Mesodermal cell (in vitro differentiated cells): Measurements from ENCODE around the gene ETFBKMT.
A peak's percentile ranks its signal among the peaks of the same experiment; 100 is the strongest.

Experiments used
- H3K27ac ChIP-seq: 2 replicates; pipeline ENCODE4 v1.7.0; 2013; ENCODE audit warnings: mild to moderate bottlenecking, low read depth, low read length, moderate library complexity; ENCODE audit not compliant: severe bottlenecking
- H3K36me3 ChIP-seq: 2 replicates; pipeline ENCODE4 v1.7.1; 2013; ENCODE audit warnings: mild to moderate bottlenecking, low read length, moderate library complexity; ENCODE audit not compliant: control insufficient read depth, insufficient read depth
- H3K4me1 ChIP-seq: one replicate; pipeline ENCODE4 v1.7.1; 2013; ENCODE audit warnings: mild to moderate bottlenecking, low read length; ENCODE audit not compliant: insufficient read depth, control insufficient read depth, poor library complexity, severe bottlenecking
- H3K4me3 ChIP-seq: 2 replicates; pipeline ENCODE4 v1.7.0; 2013; ENCODE audit warnings: low read length, control low read depth, mild to moderate bottlenecking; ENCODE audit not compliant: insufficient read depth, poor library complexity, severe bottlenecking; ENCODE audit errors: extremely low read depth
- H3K9me3 ChIP-seq: 2 replicates; pipeline ENCODE4 v1.7.1; 2013; ENCODE audit warnings: mild to moderate bottlenecking, low read length, moderate library complexity; ENCODE audit not compliant: control insufficient read depth
- WGBS, 2 experiments: methylation state at CpG; one replicate each; pipeline ENCODE4 v1.1.5; 2013; ENCODE audit warnings: missing lambda C conversion rate in 2 of 2; ENCODE audit not compliant: insufficient coverage in 2 of 2; 5-methylcytosine and 5-hydroxymethylcytosine counted together

The ETFBKMT gene

DNA sequence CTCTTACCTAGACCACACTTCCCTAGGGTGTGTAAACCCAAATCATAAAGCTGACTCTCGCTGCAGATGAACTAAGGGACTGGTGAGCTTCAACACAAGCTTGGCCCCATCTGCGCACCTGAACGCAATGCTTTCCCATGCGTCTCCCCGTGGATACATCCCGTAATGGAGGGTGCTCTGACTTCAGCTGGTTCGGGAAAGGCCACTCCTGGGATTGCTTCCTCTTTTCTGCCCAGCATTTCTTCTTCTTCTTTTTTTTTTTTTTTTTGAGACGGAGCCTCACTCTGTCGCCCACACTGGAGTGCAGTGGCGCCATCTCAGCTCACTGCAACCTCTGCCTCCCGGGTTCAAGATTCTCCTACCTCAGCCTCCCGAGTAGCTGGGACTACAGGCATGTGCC lies 27.7 kb upstream of the ETFBKMT start:
- WGBS, 2 experiments, result 95 to 96% methylated on average over 7 of the region's 12 CpGs
- no peaks in the 10 kb centered on the region for H3K36me3 ChIP-seq

DNA sequence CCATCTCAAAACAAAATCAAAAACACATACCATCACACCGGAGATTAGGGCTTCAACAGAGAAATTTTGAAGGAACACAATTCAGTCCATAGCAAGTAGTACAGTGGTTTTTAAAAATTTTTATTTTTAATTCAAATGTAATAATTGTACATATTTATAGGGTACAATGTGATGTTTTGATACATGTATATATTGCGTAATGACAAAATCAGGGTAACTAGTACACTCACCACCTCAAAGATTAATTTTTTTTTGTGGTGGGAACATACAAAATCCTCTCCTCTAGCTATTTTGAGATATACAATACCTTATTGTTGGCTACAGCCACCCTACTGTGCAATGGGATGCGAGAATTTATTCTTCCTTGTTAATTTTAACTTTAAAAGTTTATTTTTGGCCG lies 26.0 kb upstream of the ETFBKMT start:
- Histone ChIP-seq H3K4me3 (no peak overlapping the region), H3K4me1 (no peaks in the 10 kb centered on the region), H3K9me3 (no peaks in the 10 kb centered on the region), H3K27ac (no peak overlapping the region), H3K36me3 (no peaks in the 10 kb centered on the region)
- 60% methylated on average over 1 of the region's 4 CpGs; no CpG with 5 or more reads in 1 of the 2 experiments for WGBS, 2 experiments

More for the DNA sequence above, 27.7 kb upstream of the ETFBKMT start:
- no peak overlapping the region for H3K4me3 ChIP-seq
- no peak overlapping the region for H3K27ac ChIP-seq
- no peaks in the 10 kb centered on the region for H3K4me1 ChIP-seq
- H3K9me3 ChIP-seq, result no peaks in the 10 kb centered on the region

DNA sequence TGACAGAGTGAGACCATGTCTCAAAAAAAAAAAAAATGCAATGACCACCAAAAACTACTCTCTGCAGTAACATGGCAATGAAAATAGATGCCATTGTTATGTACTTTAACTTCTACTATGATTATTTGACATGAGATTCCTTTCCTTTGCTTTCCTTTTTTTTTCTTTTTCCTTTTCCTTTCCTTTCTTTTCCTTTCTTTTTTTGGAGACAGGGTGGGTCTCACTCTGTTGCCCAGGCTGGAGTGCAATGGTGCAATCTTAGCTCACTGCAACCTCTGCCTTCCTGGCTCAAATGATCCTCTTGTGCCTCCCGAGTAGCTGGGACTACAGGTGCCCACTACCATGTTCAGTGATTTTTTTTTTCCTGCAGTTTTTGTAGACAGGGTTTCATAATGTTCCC lies 24.9 kb upstream of the ETFBKMT start:
- Histone ChIP-seq H3K4me1 (no peaks in the 10 kb centered on the region), H3K27ac (no peak overlapping the region), H3K9me3 (no peaks in the 10 kb centered on the region), H3K36me3 (no peaks in the 10 kb centered on the region), H3K4me3 (no peak overlapping the region)
- WGBS, 2 experiments, result 88% methylated on average over 1 of the region's 1 CpG; no CpG with 5 or more reads in 1 of the 2 experiments

DNA sequence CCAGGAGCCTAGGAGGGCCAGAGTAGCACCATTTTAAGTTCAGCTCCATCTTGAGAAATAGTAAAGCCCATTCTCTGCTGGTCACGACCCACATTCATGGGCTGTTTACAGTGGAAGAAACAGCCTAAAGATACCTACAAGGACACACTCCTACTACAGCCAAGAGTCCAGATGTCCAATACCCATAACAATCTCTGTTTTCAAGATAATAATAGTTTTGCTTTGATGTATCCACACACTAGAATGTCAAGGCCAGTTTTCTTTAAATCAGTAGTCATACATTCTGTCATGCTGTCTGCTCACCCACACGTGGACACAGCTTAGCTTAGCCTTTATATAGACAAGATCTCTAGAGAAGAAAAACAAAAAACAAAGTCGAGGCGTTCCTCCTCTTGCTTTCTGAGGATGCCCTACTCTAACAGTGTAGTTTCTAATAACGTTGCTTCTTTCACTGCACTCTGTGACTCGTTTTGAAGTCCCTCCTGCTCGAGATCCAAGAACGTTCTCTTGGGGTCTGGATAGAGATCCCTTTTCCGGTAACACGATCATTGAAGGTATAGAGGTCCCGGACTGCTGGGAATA lies 17.9 kb upstream of the ETFBKMT start:
- no peaks in the 10 kb centered on the region for H3K9me3 ChIP-seq
- H3K4me1 ChIP-seq, result peaks cover 10% of the 10 kb centered on the region
- no peak overlapping the region for H3K27ac ChIP-seq
- WGBS, 2 experiments, result 88 to 89% methylated on average over 10 of the region's 11 CpGs
- no peaks in the 10 kb centered on the region for H3K36me3 ChIP-seq
- H3K4me3 ChIP-seq, result no peak overlapping the region

DNA sequence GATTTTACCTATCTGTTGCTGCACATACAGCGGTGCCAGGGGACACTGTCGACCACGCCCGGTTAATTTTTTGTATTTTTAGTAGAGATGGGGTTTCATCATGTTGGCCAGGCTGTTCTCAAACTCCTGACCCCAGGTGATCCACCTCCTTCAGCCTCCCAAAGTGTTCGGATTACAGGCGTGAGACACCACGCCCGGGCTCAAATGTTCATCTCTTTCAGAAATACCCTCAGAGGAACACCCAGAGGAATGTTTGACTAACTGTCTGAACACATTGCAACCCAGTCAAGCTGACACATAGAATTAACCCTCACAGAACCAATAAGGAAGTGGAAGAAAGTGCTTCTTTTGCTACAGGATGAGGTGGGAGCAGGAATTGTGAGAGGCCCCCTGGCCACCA lies 15.0 kb upstream of the ETFBKMT start:
- no peaks in the 10 kb centered on the region for H3K9me3 ChIP-seq
- 82 to 86% methylated on average over 2 to 7 of the region's 8 CpGs for WGBS, 2 experiments
- no peak overlapping the region for H3K4me3 ChIP-seq
- H3K4me1 ChIP-seq, result peaks cover 16% of the 10 kb centered on the region
- H3K36me3 ChIP-seq, result no peaks in the 10 kb centered on the region
- no peak overlapping the region for H3K27ac ChIP-seq

DNA sequence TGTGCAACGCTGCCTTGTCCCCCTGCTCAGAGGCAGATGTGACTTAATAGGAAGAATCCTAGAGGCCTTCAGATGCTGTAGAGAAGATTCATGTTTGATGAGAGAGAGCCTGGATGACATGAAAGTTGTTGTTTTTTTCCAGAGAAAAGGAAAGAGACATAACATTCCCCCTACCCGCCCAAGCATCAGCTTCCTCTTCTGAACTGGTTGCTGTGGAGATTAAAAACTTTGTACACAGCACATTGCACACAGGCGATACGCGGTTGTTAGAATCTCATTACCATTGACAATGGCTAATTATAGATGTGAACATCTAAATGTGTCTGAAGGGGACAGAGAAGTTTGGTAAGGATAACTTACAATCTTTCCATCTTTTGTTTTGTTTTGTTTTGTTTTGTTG lies 13.6 kb upstream of the ETFBKMT start:
- 71 to 98% methylated on average over 1 to 4 of the region's 5 CpGs for WGBS, 2 experiments
- Histone ChIP-seq H3K27ac (no peak overlapping the region), H3K4me1 (peaks cover 22% of the 10 kb centered on the region), H3K36me3 (no peaks in the 10 kb centered on the region), H3K9me3 (no peaks in the 10 kb centered on the region), H3K4me3 (no peak overlapping the region)

DNA sequence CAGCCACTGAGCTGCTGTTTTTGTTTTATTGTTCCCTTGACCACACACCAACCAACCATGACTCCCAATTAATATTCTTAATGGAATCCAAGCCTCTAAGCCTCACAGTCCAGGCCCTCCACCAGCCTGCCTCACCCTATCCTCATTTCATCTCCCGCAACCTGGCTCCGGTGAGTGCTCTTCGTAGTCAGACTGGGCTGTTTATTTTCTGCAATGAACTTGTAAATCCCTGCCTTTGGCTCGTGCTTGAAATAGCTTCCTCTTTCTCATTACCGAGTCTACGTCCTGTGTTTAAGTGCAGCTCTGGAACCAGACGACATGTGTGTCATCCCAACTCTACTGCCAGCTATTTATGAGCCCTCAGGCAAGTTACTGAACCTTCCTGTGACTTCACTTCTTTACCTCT lies 12.4 kb upstream of the ETFBKMT start:
- Histone ChIP-seq H3K4me3 (no peak overlapping the region), H3K4me1 (peaks cover 24% of the 10 kb centered on the region), H3K9me3 (no peaks in the 10 kb centered on the region), H3K27ac (peak overlapping the region; percentile 67), H3K36me3 (no peaks in the 10 kb centered on the region)
- 90 to 91% methylated on average over 7 of the region's 7 CpGs for WGBS, 2 experiments

DNA sequence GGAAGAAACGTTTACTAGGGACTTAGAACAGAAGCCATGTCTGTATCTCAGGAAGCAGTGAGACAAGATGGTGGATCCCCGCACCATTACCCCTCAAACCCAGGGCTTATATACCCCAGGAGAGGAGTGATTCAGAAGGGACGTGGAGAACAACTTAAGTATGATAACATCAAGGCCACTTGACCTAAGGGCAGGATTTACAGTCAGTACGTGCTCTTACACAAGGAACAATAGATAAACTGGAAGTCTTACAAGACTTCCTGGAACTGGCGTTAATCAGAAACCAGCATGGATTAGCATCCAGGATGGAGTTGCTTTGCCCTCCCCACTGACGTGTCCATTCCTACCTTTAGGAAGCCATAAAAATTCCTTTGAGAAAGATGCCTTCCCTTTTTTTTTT lies 8.6 kb upstream of the ETFBKMT start:
- no peak overlapping the region for H3K4me3 ChIP-seq
- peaks cover 19% of the 10 kb centered on the region for H3K4me1 ChIP-seq
- H3K36me3 ChIP-seq, result no peaks in the 10 kb centered on the region
- WGBS, 2 experiments, result 64 to 82% methylated on average over 3 to 5 of the region's 6 CpGs
- H3K27ac ChIP-seq, result peak overlapping the region; percentile 1
- H3K9me3 ChIP-seq, result no peaks in the 10 kb centered on the region

DNA sequence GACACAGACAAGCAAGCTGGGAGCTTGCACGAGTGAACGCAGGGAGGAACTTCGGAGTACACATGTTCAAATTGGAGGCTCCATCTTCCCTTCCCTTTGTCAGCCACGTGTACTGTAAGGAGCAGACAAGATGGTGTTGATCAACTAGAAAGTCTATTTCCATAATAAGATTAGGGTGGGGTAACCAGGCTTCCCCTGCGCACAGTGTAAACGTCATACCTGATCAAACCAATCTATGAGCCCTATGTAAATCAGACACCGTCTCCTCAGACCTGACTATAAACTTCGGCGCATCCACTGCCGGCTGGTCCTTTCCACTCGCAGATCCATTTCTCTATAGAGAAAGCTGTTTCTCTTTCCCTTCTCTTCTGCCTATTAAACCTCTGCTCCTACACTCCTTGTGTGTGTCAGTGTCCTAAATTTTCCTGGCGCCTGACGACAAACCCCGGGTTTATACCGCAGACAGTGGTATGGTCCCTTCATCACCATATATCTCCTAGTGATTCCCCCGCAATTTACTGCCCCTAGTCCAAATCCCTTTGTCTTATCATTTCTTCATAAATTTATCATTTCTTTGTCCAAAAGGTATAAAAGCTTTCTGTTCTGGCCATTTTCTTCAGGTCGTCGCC lies 7.5 kb upstream of the ETFBKMT start:
- Histone ChIP-seq H3K27ac (no peak overlapping the region), H3K9me3 (no peaks in the 10 kb centered on the region), H3K36me3 (no peaks in the 10 kb centered on the region), H3K4me1 (peaks cover 14% of the 10 kb centered on the region), H3K4me3 (no peak overlapping the region)
- 90 to 96% methylated on average over 15 of the region's 18 CpGs for WGBS, 2 experiments

DNA sequence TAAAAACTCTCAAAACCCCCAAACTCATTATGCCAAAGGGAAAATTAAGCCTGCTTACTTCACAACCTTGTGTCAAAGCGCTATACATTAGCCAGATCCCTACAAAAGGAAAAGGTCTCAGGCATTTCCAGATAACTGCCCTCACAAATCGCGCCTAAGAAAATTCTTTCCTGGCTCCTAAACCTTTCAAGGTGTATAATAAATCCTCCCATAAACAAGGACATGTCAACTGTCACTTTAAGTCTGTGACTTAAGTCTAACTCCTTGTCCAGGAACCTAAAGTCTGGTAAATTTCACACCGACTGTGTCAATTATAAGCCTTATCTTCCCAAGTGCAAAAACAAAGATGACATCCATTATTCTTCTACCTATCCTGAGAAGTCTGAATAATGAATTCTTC lies 4.3 kb upstream of the ETFBKMT start:
- Histone ChIP-seq H3K4me3 (no peak overlapping the region), H3K27ac (peak overlapping the region; percentile 41), H3K36me3 (no peaks in the 10 kb centered on the region), H3K9me3 (no peaks in the 10 kb centered on the region), H3K4me1 (peaks cover 8% of the 10 kb centered on the region)
- 76 to 84% methylated on average over 4 of the region's 4 CpGs for WGBS, 2 experiments

DNA sequence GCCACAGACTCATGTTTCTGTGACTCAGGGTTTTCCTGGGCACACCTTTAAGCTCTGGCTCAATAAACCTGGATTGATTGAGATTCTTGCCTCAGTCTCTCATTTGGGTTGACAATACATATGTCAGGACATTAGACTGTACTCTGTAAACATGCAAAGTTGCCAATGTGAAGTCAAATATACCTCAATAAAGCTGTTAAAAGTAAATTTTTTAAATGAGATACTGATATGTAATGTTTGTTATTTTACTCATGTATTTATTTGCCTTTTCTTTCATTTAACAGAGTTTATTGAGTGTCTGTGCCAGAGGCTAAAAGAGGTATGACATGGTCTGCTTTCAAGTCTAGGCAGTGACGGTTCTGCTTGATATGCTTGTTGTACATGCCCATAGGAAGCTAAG lies 3.7 kb upstream of the ETFBKMT start:
- Histone ChIP-seq H3K4me1 (peaks cover 3% of the 10 kb centered on the region), H3K36me3 (no peaks in the 10 kb centered on the region), H3K9me3 (no peaks in the 10 kb centered on the region), H3K27ac (peak overlapping the region; percentile 26), H3K4me3 (no peak overlapping the region)
- WGBS, 2 experiments, result 100% methylated on average over 1 of the region's 1 CpG
